ENCODE data around the gene RALGPS2.
"Not testable (repeated sequence)": the region's sequence is repeated elsewhere in the genome, so short reads cannot be mapped to it uniquely, and the experiment has no call there.

Gene RALGPS2

DNA sequence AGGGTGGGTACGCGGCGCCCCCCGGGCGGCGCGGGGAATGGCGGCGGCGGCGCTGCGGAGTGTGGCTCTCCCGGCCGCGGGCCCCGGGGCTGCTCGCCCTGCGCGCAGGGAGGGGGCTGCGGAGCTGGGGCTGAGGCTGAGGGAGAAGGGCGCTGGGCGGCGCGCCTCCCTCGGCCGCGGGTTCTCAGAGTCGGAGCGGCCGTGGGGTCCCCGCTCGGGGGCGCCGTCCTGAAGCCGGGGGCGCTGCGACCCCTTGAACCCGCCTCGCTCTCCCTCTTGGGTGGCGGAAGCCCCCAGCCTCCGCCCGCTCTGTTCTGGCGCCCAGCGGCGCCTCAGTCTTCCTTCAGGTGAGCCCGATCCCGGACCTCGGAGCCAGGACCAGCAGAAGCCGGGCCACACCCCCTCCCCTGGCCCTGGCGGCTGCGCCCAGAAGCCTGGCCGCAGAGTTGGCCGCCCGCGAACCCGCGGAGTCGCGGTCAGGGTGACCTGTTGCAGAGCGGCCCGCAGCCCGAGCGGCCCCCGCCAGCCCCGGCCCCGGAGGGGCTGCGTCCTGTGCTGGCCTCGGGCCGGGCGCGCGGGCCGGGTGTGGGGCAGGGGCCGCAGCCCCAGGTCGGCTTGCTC, 532 bp downstream of the RALGPS2 start:
- no peak for DNase-seq

DNA sequence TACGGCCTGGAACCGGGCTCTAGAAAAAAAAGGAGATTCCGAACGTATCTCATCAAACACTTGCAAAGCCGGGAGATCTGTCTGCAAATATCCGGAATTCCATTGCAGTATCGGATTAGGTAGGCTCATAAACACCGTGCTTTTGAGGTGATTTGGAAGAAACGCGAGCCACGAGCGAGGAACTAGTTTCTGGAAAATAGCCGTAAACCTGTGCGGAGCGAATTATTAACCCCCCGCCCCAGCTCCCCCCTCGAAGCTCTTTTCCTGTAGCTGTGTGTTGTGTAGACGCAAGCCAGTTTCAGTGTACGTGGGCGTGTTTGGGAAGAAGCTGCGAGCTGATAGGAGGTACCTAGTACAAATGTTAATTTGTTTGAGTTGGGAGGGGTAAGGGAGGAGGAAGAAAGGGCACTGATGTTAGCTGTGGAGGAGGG, 1.1 kb downstream of the RALGPS2 start:
- no peak for DNase-seq

DNA sequence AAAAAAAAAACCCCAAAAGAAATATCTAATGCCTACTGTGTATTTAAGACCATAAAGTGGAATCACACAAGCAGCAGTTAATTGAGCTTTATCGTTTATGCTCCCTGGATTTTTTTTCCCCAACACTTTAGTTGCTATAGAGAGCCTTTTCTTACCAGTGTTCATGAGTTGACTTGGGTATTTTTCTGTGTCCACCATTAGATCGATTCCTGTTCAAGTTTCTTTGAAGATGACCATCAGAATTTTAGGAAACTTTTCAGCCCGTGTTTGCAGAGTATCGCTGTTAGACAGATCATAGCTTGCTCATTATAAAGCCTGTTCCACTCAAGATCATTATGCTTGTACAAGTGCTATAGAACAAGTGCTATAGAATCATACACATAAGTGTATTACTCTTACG, 1.5 kb downstream of the RALGPS2 start:
- DNase-seq, result no peak

DNA sequence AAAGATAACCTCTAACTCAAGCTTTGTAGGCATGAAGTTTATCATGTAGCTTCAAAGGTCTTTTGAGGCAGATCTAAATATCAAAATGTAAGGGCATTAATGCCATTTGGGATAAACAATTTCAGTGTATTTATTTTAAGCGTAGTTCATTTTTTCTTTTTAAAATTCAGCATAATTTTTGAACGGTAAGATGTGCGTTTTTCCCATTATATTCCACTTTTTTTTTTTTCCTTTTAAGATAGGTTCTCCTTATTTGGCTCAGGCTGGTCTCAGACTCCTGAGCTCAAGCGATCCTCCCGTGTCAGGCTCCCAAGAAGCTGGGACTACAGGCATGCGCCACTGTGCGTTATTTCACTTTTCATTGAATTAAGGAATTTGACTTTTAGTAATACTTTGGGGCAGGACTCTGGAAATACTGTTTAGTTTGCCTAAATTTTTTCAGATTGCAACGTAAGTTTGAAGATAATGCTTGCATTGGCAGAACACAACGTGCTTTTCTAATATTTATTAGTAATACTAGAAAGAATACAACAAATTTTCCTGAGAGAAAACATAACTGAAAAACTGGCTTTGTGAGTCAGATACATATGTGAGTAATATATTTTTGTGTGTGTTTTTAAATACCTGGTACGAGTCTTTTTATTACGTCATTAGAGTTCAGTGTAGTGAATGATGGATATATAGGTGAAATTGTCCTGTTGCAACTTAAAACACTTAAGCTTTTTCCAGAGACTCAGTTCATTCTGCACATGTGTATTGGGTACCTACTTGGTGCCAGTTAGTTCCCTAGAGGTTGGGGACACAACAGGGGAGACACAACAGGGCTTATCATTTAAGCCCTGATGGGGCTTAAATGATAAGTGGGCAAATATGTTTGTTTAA, 2.2 kb downstream of the RALGPS2 start:
- DNase-seq, result no peak

DNA sequence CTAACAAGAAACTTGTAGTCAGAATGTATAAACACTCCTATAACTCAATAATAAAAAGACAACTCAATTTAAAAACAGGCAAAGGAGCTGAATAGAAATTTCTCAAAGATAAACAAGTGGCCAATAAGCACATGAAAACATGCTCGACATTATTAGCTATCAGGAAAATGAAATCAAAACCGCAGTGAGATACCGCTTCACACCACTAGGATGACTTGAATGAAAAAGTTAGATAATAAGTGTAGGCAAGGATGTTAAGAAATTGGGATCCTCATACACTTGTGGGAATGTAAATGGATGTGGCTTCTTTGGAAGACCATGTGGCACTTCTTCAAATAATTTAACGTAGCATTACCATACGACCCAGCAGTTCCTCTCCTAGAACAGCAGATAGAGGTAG, 8.9 kb downstream of the RALGPS2 start:
- DNase-seq, result no peak

DNA sequence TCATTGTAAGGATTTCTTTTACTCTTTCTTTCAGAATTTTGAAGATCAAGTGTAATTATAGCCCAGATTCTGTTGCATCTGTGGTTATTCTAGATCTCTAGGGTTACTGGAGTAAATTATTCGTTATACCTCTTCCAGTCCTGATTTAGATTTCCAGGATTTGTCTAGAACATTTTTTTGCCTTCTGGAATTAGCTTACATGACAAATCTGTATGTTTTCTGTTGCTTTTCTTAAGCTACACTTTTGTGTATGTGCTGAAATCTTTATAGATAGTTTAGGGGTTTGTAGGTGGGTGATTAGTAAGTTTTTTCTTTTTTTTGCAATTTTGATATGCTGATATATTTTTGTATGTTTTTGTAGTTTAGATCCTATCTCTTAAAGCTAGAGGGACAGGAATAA, 13.7 kb downstream of the RALGPS2 start:
- no peak for DNase-seq

DNA sequence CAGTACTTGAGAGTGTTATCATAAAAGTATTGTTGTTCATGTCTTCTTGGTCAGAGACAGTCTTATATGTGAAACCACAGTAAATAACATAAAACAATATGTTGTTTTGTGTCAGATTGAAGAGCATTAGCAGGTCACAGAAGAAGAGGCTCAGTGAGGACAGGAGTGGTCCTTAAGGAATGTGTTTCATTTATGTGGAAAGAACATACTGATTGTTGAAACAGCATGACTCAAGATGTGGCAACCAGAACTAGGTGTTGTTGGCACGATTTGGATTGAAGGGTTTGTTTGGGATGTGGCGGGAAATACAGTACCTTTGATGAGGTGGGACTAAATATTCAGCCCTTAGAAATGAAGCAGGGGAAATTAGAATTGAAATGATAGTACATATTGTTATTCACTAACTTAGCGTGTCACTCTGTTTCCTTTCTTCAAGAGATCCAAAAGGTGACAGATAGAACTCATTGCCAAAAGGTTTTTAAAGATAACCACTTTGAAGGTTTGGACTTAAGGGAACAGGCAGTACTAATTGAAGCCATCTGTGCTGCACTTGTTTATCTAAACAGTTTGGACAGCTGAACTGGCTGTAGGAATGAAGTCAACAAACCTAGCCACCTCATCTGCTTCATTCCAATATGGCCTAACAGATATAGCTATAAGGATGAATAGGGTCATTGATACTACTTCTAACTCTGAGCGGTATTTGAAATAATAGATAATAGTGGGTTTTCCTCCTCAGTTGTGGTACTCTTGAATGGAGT, 14.4 kb downstream of the RALGPS2 start:
- no peak for DNase-seq

DNA sequence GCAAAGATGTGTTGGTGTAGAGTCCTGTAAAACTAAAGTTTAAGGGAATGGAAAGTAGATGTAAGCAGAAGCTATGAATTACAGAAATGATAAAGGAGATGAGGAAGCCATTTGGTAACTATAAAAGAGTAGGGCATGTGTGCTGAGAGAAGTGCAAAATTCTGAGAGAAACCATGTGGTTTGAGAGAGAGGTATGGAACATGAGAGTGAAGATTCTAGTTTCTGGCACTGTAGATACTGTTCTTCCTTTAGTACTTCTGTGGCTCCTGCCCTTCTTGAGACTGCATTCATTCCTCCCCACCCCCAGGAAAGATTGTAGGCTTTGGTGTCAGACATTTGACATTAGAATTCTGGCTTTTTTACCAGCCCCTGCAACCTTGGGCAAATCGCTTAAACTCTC, 15.4 kb downstream of the RALGPS2 start:
- DNase-seq, result no peak

DNA sequence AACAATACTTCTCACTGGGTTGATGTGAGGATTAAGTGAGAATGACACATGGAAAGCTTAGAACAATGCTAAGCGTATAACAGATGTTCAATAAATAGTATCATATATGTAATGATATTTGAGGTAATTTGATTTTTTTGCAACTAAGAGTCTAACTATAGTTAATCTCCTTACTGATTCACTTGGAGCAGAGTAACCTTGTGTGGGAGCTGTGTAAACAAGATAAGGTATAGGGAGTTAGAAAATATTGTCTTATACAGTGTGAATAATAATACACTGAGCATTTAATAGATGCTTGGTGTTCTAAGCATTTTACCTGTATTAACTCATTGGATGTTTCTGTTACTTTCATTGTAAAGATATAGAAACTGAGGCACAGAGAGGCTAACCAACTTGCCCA, 15.9 kb downstream of the RALGPS2 start:
- DNase-seq, result no peak

DNA sequence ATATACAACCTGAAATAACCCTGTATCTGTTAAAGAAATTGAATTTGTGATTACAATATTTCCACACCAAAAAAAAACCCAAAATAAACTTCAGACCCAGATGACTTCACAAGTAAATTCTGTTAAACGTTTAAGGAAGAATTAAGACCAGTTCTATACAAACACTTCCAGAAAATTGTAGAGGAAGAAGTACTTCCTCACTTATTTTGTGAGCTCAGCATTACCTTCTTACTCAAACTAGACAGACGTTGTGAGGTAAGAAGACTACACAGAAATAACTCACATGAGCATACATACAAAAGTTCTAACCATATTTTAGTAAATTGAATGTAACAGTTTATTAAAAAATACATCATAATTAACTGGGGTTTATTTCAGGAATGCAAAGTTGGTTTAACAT, 18.8 kb downstream of the RALGPS2 start:
- no peak for DNase-seq

DNA sequence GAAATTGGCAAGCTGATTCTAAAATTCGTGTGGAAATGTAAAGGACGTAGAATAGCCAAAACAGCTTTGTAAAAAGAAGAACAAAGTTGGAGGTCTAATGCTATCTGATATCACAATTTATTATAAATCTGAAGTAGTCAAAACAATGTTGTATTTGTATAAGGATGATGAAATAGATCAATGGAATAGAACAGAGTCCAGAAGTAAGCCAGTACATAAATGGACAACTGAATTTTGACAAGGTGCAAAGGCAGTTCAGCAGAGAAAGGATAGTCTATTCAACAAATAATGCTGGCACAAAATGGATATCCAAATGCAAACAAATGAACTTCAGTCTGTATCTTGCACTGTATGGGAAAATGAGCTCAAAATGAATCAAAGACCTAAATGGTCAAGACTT, 20.2 kb downstream of the RALGPS2 start:
- DNase-seq, result no peak

DNA sequence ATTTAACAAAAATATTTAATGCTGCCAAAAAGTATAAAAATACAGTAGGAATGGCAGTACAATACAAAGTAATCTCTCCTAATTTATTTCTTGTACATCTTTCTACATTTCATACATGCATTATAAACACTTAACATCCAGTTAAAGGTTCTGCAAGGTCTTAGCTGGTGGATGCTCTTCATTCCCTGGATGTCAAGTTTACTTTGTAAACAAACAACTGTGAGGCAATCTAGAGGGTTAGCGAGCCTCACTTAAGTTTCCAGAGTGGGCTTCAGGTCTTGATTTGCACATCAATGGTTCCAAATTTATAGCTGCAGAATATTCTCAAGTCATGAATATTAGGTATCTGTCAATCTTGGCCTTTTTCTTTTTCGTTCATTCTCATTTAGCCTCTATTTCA, 21.3 kb downstream of the RALGPS2 start:
- no peak for DNase-seq

DNA sequence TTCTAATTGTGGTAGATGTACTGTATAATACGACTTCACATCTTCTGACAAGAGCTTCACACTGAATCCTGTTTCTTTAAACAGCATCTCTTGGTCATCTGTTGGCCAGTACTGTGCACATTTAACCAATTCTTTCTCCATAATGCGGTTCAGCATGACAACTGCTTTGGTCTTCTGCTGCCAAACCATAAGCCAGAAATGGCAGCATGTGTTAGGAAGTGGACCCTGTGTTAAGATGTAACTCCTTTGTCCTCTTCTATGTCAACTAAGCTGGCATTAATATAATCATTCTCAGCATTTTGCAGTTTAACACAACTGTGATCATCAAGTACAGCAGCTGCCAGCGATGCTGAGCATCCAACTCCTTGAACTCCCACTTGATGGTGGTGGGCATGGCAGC, 22.3 kb downstream of the RALGPS2 start:
- not testable (repeated sequence) for DNase-seq

DNA sequence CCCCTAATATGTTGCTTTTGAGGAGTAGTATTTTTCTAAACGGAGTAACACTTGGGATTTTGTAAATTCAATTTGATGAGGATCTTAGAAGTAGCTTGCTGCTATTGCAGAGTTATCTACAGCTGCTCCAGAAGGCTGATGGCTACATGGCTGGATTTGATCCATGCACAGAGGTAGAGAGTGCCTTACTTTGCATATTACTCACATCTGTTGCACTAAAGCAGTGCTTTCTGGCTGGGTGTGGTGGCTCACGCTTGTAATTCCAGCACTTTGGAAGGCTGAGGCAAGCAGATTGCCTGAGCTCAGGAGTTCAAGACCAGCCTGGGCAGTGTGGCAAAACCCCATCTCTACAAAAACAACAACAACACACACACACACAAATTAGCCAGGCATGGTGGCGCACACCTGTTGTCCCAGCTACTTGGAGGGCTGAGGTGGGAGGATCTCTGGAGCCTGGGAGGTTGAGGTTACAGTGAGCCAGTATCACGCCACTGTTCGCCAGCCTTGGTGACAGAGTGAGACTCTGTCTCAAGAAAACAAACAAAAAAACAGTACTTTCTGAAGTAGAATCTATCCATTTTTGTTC, 24.6 kb downstream of the RALGPS2 start:
- DNase-seq, result no peak

DNA sequence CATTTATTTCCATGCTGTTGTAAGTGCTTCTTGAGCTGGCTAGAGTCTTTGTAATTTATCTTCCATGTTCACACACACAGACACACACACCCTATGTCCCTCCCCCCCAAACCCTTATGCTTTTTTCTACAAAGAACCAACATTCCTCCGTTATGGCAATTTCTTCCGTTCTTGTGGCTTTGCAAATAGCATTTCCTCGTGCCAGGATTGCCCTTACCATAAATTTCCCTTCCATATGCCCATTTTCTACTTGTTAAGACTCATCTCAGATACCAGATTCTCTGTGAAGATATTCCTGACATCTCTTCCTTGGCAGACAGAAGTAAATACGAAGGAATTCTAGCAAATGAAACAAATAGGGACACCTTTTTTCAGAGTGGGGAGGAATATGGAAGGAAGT, 26.0 kb downstream of the RALGPS2 start:
- no peak for DNase-seq

DNA sequence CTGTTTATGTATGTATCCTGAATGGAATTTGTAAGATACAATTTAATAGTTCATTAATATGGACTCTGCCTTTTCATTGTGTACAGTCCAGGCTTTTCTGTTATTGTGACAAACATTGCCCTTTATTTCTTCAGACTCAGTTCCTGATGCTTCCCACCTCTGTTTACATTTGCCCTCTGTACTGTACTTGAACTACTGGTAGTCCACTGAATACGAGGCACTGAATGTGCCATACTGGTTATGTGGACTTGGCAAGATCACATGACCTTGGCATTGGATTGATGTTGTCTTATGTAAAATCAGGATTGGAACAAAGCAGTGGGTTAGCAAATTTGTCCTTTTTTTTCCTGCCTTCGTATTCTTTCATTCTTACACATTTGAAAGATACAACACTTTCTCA, 27.8 kb downstream of the RALGPS2 start:
- no peak for DNase-seq

DNA sequence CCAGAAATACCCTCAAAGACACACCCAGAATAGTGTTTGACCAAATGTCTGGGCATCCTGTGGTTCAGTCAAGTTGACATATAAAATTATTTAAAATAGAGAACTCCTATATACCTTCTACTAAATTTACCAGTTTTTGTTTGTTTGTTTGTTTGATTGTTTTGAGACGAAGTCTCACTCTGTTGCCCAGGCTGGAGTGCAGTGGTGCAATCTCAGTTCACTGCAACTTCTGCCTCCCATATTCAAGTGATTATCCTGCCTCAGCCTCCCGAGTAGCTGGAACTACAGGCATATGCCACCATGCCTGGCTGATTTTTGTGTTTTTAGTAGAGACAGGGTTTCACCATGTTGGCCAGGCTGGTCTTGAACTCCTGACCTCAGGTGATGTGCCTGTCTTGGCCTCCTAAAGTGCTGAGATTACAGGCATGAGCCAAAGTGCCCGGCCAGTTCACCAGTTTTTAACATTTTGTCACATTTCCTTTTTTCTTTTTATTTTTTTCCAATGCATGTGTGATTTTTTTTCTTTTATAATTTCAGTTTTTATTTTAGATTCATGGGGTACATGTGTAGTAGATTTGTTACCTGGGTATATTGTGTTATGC, 29.7 kb downstream of the RALGPS2 start:
- DNase-seq, result not testable (repeated sequence)

DNA sequence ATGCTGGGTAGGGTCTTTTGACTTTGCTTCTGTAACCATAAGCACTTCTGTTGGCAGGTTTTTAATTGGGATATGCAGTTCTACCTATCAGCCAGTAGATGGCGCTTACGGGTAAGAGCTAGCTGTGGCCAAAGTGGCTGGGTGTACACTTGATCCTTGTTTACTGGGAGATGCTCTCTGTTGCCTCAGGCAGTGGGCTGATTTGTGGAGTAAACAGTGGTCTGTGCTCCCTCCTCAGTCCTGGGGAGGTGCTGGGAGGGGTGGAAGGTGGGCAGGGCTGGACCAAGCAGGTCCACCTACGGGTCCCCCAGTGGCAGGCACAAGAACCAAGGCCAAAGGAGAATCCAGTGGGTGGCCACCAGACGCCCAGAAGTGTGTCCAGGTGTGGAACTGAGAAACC, 43.4 kb downstream of the RALGPS2 start:
- no peak for DNase-seq

DNA sequence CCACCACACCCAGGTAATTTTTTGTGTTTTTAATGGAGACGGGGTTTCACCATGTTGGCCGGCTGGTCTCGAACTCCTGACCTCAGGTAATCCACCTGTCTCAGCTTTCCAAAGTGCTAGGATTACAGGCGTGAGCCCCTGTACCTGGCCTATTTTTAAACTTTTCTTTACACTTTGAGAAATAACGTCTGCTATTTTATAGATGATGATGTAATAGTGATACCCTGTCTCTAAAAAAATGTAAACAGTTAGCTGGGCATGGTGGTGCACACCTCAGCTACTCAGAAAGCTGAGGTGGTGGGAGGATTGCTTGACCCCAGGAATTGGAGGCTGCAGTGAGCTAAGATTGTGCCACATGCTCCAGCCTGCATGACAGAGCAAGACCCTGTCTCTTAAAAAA, 47.9 kb downstream of the RALGPS2 start:
- no peak for DNase-seq

DNA sequence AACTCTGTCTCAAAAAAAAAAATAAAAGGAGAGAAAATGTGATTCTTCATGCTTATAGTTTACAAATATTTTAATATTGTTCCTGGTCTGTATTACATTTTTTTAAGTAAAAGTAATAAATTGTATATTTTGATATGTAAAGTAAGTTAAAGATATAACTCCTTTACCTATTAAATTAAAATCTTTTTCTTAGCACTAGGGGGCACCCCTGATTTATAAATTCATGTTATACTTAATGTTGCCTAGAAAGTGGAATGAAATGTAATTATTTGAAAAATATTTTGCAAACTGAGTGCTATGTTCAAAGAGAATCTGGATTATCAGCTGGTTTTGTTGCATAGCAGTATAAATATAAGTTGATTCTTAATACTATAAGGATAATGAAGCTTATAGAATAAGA, 49.2 kb downstream of the RALGPS2 start:
- DNase-seq, result peak; percentile 44

DNA sequence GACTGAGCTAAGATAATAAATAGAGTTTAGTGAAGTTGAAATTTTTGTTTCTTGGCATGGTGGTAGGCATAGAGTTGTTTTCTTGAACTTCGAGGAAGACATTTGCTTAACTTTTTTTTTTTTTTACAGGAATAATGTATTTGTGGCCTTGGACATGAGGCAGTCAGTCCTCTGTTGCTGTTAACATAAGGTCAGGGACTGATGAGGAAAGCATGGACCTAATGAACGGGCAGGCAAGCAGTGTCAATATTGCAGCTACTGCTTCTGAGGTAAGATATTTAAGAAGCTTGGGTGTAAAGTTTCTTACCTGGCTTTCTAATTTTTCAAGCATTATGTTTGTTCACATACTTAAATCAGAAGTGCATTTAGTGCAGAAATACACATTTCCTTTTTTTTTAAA, 51.5 kb downstream of the RALGPS2 start:
- DNase-seq, result no peak

DNA sequence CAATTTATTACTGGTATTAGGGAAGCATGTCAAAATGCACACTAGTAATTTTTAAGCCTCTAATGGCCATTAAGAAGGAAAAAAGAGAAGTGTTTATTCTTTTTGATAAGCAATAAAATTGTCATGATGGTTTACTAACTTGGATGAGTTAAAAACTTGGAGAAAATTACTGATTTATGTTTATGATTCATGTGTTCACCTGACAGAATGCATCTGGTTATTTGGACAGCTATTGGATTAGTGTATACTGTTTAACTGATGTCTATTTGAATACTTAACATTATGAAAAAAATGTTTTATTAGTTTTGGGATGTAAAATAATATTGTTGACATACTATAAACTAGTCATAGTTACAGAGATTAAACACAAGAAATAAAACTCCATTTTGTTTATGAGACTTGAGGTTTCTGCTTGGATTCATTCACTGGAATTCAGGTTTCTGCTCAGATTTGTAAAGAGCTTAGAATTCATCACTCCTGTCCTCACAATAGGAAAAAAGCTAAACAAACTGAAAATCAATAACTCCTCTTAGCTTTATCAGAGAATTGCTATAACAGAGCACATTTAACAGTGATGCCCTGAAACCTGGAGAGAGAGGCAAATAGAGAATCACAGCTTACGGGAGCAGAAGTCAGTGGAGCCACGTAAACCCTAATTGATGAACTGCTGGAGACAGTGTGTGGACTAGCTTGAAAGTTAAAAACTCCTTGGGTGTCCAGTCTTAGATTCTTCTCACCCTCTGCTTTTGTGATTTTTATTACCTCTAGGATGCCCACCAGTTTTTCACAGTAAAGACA, 56.7 kb downstream of the RALGPS2 start:
- no peak for DNase-seq

Data from KG1 (cell line).